Peyer's patch (tissue), 4 donors: Measurements from ENCODE around the gene MAP1A.

ENCODE experiments used
- CTCF ChIP-seq, 6 experiments: fragments of 450-650 bp in 4 of 6; fragments of 200-600 bp in 2 of 6; sonication (generic) in 1 of 6; IDR thresholded peaks; one replicate each; pipeline ENCODE4 v1.5.1; 2017 to 2019; ENCODE audit warnings: antibody characterized with exemption in 6 of 6, mild to moderate bottlenecking in 3 of 6, moderate library complexity in 1 of 6
- POLR2A ChIP-seq, 2 donors: fragments of 450-650 bp; IDR thresholded peaks; one replicate each; pipeline ENCODE4 v1.5.1; 2017; ENCODE audit warnings: antibody characterized with exemption in 2 of 2, mild to moderate bottlenecking in 2 of 2, moderate library complexity in 2 of 2

- TF ChIP-seq CTCF (IDR thresholded peaks at IDR 0.05) (no peak), POLR2A (IDR thresholded peaks at IDR 0.05) (no peak)
Measured at GRCh38 chr15:43524254-43524845, 6.9 kb downstream of the MAP1A start.
